HG03565 (cell line): ENCODE results near the gene PSAPL1.

Experiments
- ATAC-seq: cut with Tn5 transposase; IDR thresholded peaks from one replicate; pipeline ENCODE4 v1.9.1; 2021; ENCODE audit warnings: mild to moderate bottlenecking, moderate library complexity; ENCODE audit not compliant: unreplicated experiment

The PSAPL1 gene

DNA sequence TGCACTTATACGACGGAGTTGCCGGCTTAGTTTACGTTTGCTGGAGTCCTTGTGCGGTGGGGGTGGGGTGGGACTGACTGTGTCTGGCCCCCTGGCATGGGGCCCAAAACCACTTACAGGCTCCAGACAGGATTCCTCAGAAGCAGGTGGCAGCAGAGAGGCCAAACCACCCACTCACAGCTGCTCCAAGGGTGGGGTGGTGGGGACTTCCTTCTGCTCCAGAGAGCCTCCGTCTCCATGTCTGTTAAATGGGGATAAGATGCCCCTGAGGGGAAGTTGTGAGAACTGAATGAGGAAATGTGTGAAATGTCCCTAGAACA is 36.7 kb downstream of the PSAPL1 start:
- no peak for ATAC-seq

DNA sequence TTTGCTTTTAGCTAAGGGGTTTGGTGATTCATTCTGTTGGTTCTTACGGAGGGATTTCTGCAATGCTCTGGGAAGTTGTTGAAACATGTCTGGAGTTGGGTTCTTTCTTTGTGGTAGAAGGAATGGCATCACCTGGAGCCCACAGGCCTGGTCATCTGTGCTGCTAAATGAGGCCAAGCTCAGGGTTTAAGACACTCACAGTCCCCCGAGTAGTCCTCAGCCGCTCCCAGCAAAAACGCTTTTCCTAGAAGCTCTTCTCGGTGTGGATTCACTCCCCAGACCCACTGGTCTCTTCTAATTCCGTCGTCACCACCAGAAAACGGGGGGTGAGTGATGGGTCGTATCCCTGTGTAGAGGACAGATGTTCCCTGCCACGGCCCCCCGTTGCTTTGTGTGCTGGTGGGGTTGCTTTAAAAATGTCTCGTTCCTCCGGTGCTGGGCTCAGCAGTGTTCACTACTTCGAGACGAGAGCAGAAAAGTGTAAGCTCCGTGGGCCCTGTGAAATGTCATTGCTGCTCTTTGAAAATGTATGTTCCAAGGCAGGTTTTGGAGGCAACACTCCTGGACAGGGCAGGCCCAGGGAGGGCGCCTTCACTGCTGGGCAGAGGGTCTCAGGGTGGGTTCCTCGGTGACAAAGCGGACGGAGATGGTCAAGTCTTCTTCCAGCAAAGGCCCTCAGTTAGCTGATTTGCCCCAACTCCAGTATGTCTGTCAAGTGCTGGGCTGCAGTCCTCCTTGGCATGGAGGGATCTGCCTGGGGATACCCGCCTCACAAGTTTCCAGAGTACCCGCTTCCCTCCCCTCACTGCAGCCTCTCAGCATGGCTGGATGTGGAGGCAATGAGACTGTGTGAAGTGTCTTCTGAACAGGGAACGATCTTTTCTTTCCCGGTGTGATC is 37.3 kb downstream of the PSAPL1 start:
- ATAC-seq, result no peak

DNA sequence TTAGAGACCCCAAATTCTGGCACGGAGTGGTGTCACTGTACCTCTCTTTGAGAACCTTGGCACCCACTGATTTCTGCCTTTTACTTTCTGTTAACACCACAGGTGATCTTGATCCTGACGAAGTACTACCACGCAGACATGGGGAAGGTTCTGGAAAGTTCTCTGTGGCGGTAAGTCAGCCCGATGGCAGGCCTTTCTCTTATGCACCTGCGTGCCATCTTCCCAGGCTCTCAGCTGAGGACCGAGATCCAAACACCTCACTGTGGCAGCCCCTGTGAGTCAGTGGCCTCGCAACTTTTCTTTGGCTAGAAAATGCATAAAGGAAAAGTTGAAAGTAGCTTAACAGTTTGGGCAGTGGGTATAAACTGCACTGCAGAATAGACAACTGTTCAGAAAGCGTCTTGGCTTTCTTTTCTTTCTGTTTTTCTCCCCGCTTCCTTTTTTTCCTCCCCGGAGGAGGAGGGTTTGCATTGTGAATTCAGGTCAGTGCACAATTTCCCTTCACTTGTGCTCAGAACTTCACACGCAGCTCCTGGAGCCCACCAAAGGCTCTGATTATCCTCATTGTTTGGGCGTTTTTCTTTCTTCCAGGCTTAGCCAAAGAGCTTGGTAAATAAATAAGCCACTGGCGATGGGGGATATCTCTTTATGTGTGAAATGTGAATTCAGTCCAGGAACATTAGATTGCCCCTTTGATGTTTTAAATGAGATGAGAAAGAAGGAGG is 38.4 kb downstream of the PSAPL1 start:
- ATAC-seq, result no peak

DNA sequence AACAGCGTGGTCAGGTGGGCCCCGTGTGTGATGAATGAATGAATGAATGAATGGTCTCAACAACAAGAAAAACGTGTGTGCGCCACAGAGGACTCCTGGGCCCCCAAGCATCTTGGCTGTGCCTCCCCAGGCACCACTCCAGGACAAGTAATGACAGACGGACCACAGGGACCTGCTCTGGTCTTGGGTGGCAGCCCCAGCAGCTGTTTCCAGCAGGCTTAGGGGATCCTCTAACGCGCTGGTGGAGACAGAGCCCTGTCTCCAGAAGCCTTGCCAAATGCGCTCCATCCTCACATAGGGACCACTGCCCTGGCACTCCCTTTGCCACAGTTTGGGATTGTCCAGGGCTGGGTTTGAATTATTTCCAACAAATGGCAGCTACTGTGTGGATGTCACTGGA is 39.1 kb downstream of the PSAPL1 start:
- ATAC-seq, result no peak

DNA sequence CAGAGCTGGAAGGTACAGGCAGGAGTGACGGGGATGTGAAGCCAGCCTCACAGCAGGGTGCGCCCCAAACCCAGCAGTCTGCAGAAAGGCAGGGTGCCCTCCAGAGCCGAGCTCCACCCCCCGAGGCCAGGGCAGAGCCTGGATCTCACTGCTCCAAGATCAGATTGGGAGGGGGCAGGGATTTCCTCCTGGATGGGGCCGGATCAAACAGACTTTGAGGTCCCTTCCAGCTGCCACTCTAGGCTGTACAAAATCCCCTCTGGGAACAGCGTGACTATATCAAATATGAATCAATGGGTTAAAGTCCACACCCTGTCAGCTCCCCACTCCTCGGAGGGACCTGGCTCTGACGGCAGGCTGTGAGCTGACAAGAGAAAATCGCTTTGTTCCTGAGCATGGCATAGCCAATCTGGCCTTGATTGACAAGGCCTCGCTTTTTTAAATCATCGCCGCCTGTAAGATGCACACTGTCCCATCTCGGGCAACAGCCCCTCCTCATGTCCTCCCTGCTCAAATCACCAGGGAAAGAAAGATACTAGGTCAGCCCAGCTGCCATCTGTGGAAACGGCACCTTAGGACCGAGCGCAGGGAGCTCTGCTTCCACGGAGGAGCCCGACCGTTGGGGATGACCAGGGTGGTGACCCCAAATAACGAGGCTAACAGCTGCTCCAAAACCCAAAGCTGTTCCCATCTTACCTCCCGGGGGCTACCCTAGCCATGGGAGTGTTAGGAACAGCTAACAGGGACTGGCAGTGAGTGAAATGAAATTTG is 39.9 kb downstream of the PSAPL1 start:
- ATAC-seq, result no peak

DNA sequence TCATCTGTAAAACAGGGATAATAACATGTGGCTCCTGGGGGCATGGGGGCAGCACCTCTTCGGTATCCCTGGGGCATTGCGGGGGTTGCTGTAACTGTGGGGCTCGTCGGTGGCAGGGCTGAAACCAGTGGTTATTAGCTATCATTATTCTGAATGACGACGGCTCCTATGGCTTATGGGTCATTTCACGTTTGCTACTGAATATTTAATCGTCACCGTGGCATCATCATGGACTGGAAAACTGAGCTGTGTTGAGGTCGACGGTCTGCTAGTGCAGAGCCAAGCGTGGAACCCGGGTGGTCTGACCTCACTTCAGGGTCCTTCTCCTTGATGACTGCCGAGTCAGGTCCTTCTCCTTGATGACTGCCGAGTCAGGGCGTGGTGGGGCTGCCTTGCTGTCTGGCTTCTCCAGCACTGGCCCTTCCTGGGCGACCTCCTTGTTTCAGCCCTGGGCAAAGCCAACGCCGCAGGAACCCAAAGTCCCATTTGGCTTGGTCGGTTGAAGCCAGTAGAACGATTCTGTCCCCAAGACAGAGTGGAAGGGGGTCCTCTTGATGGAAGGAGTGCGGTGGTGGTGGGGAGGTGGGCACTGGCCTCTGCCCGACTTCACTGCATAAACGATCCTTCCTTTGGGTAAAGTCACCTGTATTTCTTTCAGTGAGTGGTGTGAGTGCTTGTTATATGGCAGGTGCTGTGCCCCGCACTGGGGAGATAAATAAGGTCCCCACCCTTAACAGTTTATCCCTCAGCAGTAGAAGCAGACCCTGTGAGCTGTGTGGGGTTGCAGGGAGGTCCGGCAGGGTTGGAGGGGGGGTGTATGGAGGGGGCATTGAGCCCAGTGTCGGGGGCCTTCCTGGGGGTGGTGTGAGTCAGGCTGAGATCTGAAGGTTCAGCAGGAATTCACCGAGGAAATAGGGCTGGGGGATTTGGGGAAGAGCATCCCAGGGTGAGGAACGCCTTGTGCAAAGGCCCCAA is 40.8 kb downstream of the PSAPL1 start:
- no peak for ATAC-seq

DNA sequence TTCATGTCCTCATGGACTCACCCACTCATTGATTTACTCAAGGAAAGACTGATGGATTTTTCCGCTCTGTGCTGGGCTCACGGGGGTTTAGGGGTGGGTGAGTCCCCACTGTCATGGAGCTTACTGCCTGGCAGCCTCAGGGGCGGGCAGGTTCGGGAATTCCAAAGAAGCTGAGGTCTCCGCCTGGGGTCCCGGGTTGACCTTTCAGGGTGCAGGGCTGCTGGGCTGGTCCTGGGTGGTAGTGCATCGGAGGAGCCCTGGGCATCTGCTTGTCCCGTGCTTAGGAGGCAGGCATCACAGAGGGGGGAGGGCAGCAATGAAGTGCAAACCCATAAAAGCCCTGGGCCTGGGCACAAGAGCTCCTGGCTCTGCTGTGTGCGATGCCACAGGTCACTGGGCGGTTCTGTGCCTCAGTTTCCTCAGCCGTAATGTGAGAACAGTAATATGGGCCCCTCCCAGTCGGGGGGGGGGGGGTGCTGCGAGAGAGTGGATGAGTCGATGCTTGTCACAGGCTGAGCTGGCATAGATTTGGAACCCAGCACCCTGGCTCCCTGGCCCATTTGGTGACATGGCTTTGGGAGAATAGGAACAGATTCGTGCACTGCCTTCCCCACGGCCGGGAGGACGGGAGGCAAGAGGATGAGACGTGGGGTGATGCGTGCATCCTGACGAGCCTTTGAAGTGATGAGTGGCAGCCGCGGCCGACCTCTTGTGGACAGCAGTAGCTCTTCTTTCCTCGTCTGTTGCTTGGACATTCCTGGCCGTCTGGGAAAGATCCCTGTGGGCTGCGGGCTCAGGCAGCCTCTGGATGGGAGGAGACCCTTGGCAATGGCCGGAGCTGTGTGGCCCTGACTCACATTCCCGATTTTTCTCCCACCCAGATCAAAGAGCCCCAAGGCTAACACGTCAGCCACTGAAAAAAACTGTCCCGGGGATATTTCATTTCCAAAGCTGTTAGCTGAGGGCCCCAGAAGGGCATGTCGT is 42.0 kb downstream of the PSAPL1 start:
- ATAC-seq, result no peak

DNA sequence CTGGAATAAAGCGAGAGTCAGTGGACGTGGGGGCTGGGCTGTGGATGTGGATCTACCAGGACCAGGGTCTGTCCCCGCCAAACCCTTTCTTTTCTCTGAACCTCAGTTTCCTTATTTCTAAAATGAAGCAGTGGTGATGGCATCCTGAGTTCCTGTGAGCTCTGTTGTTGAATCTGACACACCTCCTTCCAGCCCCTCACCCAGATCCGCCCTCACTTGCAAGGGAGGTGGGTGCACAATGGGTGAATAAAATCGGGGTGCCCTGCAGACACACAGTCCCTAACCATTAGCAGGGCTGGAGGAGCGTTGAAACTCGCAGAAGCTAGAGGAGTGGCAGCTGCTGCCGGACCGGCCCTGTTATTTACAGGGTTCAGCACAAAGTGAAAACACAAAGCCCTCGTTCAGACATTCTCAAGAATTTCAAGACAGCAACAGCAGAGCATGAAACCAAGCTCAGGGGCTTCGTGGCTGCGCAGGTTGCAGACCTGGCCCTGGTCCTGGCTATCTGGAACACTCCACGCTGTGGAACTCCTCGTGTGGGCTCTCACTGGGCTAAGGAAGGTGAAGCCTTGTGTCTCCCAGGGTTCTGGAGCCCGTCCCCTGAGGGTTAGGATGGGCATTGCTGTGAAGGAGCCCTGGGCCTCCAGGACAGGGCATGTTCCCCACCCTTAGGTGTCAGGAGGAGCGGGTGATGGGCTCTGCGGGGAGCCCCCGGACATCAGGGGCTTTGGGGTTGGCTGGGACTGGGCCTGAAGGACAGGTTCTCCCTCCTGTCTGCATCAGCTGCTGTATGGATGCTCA is 42.9 kb downstream of the PSAPL1 start:
- no peak for ATAC-seq

DNA sequence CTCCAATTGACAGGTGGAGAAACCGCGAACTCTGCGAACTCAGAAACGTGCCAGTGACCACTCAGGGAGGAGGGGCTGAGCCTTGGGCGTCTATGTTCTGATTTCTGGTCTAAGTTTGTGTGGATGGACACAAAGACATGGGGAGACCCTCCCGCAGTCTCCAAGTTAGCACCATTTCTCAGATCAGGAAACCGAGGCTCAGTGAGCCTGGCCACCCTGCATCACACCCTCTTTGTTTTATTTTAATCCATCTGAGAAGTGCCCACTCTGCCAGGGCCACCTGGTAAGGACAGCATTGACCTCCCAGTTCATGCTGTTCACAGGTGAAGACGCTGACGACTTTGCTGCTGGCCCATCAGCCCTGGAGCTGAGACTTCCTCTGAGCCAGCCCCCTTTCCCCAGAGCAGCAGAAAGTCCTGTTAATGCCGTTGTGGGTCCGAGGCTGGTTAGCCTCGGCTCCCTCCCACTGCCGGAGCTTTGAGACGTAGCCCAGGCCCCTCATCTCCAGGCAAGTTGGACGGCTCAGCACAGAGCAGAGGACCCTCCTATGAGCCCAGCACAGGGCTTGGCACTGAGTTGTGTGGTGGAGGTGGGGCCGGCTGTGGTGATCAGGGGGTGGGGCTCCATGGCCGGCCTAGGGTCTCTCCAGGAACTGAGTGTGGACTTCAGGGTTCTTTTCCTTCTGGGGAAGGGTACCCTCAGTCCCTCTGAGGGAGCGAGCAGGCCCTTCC is 43.7 kb downstream of the PSAPL1 start:
- ATAC-seq, result no peak

DNA sequence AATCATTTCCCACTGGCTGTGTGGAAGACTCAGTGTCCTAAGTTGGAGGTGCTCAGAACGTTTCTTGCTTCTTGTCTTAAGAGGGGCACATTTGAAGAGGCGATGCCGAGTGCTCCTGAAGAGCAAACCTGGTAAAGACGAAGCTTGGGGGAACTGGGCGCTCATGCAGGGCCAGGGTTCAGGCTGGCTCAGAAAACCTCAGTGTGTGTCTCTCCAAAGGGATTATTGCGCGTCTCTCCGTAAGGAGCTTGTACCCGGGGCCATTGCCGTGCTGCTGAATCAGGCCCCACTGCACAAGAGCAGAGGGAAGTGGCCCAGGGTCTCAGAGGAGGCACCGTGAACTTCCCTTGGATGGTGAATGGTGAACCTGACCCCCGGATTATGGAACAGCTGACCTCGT is 44.4 kb downstream of the PSAPL1 start:
- no peak for ATAC-seq

DNA sequence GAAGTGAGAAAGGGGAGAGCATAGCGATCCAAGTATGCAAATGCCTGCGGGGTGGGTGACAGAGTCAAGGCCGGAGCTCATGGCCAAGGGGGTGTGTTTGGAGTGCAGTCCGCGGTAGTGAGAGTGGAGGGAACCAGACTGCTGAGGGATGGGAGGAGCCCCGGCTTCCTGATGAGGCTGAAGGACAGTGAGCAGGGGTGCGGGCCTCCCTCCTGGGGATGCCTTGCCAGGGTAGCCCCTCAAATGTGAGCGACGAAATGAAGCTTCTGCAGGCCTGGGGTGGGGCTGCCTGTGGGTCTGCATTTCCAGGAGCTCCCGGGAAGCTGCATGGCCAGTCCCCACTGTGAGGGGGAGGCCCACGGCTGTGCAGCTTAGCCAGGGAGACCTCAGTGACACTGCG is 45.0 kb downstream of the PSAPL1 start:
- ATAC-seq, result no peak

DNA sequence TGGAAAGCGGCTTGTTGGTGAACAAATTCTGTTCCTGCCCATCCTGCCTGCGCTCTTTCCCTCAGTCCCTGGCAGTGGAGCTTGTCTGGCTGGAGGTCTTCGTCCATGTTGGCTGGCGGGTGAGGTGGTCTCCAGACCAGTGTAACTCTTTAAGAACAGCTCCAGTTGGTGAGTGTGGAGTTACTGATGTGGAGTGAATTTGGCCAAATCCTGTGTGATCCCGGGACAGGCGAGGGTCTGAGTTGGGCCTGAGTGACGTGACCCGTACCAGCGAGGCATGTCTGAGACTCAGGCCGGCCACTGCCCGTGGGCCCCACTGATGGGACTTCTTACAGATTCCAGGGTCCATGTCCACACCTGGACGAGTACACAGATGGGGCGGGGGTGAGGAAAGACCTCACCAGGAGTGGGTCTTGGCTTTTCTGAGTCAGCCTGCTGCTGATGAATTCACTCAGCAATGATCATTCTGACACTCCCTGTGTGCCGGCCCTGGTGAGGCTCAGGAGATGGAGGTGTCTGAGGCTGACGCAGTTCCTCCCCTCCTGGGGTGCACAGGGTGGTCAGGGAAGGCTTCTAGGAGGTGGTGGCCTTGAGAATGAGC is 45.5 kb downstream of the PSAPL1 start:
- no peak for ATAC-seq

DNA sequence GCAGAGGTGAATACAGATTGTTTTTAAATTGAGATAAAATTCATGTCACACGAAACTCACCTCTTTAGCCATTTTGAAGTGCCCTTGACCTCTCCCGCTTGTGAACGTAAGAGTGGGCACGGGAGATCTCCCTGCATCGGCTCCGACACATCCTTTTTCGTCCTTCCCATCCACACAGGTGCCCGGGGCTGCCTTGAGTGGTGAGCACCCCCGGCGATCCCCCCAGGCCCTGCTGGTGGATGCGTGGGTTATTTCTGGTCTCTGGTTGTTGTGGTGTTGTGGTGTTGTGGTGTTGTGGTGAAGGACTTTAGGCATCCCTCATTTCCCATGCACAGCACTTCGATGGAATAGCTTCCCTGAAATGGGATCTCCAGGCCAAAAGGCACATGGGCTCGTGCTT is 46.1 kb downstream of the PSAPL1 start:
- ATAC-seq, result no peak

DNA sequence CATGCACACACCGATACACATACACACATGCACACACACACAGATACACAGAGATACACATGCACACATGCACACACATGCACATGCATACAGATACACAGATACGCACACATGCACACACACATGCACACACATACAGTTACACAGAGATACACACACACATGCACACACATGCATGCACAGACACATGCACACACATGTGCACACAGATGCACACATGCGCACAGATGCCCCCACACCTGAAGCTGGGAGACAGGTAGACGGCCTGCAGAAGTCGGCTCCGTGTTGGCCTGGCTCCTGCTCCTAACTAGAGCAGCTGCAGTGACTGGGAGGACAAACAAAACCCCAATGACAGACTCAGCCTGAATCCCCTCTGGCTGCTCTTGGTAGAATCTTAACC is 46.8 kb downstream of the PSAPL1 start:
- ATAC-seq, result no peak

DNA sequence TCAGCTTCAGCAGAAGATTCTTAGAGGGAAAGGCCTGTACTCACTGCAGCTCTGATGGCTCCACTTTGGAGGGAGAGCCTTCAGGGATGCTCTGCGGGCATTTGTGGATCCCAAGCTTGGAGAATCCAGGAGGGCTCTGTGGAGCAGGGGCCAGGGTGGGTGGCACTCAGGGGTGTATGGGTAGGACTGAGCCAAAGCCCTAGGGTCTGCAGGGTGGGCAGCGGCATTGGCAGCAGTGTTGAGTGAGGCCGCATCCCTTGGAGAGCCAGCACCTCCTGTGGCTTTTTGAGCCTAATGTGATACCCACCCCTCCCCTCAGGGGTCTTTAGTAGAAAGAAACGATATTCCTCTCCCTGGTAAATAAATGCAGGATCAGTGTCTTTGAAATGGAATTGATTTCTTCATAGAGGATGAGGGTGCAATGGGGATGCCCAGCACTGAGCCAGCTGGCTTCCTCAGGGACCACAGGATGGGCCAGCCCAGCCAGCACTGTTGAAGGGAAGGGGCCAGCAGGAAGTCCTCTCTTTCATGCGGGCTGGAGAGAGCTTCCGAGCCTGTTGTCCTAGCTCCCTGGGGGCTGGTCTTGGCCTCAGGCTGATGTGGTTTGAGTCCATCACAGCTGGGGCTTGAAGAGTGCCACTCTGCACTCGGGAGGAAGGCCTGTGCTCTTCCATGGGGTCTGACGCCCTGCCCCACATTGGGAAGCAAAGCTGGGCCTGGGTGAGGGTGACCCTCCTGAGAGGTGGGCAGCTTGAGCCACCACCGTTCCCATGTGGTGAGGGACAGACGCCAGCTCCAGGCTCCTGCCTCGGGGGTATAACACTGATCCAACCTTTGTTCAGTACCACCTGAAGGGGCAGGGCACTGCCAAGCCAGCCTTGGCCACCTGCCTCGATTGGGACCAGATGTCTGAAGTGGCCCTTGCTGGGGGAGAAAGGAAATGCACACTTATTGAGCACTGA is 49.5 kb downstream of the PSAPL1 start:
- ATAC-seq, result no peak
